Fibroblast of the aortic adventitia (primary cell): ENCODE measurements around the gene IKZF1. TPM values are rescaled to one million over a fixed set of nuclear protein-coding genes. Genes with fewer than 3 reads are reported as not detected.

Experiments
- DNase-seq: peaks from one replicate; pipeline ENCODE4 v3.0.0-alpha.2; 2010; ENCODE audit warnings: low read depth
- H3K4me3 ChIP-seq: 2 replicates; pipeline ENCODE4 v1.5.1; 2011; ENCODE audit warnings: low read depth, mild to moderate bottlenecking, control low read depth, low read length, moderate library complexity
- total RNA-seq: library from RNA; depleted of rRNA; stranded (reverse); fragments of >200 nt; gene quantifications from 2 replicates; pipeline ENCODE4 v1.2.3, GENCODE V29; 2012; ENCODE audit warnings: low replicate concordance
- TF ChIP-seq, protein P1 (sequence below): IDR thresholded peaks from 2 replicates; pipeline ENCODE4 v1.5.1; 2011; ENCODE audit warnings: mild to moderate bottlenecking, low read length, control low read depth, inconsistent platforms; ENCODE audit not compliant: insufficient read depth

Gene IKZF1
- total RNA-seq, 1 donor: not detected

DNA sequence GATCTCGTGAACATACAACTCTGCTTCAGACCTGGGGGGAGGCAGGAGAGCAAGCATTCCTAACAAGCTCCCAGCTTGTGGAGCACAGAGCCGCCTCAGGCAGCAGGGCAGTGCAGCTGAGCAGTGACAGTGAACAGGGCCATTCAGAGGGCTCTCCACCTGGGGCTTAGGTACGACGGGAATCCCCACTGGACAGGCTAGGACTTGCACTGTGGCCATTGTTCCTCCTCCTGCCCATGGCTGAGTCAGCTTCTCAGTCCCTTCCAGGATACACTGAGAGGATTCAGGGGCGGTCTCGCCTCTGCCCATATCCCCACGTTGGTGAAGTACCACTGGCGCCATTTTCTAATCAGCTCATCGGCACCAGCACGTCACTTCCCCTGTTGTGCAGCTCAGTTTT is 74.6 kb downstream of the IKZF1 start:
- DNase-seq: no peak
- H3K4me3 ChIP-seq: no peak overlapping the region
- TF ChIP-seq, protein P1, sequence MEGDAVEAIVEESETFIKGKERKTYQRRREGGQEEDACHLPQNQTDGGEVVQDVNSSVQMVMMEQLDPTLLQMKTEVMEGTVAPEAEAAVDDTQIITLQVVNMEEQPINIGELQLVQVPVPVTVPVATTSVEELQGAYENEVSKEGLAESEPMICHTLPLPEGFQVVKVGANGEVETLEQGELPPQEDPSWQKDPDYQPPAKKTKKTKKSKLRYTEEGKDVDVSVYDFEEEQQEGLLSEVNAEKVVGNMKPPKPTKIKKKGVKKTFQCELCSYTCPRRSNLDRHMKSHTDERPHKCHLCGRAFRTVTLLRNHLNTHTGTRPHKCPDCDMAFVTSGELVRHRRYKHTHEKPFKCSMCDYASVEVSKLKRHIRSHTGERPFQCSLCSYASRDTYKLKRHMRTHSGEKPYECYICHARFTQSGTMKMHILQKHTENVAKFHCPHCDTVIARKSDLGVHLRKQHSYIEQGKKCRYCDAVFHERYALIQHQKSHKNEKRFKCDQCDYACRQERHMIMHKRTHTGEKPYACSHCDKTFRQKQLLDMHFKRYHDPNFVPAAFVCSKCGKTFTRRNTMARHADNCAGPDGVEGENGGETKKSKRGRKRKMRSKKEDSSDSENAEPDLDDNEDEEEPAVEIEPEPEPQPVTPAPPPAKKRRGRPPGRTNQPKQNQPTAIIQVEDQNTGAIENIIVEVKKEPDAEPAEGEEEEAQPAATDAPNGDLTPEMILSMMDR: no peak

DNA sequence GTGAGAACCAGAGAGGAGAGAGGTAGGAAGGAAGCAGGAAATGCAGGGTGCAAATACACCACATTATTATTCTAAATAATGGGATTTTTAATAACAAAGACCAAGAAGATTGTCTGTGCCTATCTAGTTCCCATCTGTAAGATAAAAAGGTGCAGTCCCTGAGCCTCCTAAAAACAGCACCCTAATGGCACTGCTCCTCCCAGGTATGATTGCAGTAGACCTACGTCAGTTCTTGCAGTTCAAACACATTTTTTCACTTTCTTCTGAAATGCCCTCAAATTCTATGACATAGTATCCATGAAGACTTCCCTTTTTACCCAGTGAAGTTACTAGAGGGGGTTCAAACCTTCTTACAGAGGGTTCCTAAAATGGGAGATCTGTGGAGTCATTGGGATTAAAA is 75.0 kb downstream of the IKZF1 start:
- TF ChIP-seq, protein P1: no peak
- no peak for DNase-seq
- no peak overlapping the region for H3K4me3 ChIP-seq

DNA sequence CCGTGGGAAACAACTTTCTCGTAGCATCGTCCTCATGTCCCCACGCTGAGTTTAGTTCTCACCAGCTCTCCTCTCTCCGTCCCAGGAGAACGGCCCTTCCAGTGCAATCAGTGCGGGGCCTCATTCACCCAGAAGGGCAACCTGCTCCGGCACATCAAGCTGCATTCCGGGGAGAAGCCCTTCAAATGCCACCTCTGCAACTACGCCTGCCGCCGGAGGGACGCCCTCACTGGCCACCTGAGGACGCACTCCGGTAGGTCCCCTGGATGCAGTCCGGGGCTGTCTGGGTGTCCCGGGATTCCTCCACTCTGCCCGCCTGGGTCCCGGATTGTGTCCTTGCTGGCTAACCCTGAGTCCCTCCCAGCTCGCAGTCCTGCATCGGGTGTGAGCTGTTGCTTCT is 77.9 kb downstream of the IKZF1 start:
- H3K4me3 ChIP-seq: no peak overlapping the region
- TF ChIP-seq, protein P1: no peak

DNA sequence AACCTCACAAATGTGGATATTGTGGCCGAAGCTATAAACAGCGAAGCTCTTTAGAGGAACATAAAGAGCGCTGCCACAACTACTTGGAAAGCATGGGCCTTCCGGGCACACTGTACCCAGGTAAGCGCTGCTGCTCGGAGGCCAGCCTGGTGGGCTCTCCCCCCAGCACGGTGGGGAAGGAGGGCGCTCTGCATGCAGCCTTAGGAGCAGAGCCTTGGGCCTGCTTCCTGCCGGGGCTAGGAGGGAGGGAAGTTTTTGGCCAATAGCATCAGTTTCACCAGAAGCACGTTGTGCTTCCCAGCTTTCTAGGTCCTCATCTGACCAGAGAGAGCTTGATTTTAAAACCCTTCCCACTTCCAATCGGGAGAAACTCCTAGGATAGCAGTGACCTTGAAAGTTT is 82.8 kb downstream of the IKZF1 start:
- H3K4me3 ChIP-seq: no peak overlapping the region
- TF ChIP-seq, protein P1: no peak
- no peak for DNase-seq

More for the DNA sequence above, 77.9 kb downstream of the IKZF1 start:
- DNase-seq: no peak

DNA sequence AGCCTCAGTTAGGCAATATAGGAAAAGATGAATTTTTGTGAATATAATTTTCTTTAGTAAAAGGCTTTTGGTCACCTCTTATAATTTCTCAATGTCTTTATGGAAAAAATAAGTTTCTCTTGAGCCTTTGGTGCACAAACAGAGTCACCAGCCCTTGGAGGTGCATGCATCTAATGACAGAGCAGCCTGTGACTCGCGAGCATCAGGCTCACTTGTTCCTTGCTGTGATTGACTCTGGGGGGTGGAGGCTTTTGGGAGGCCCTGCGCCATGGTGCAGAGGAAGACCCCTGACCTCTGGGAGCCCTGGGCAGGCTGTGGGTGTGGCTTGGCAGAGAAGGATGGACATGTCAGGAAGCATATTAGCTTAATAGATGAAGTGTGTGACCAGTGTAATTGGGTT is 85.4 kb downstream of the IKZF1 start:
- DNase-seq: no peak
- TF ChIP-seq, protein P1: no peak
- no peak overlapping the region for H3K4me3 ChIP-seq

DNA sequence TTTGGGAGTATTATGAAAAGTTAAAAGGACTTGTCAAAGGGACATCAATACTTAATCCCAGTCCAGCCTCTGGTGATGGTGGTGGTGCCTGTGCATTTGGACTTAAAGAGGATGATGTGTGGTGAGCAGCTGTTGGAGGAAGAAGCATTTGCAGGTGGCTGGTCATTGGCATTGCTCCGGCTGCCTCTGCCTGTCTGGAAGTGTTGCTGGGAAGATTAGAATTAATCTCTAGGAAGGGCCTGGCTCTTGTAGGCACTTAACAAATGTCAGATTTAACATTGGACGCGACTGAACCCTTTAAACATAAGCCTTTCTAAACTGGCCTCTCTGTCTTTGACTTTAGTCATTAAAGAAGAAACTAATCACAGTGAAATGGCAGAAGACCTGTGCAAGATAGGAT is 86.9 kb downstream of the IKZF1 start:
- TF ChIP-seq, protein P1: no peak
- DNase-seq: no peak

DNA sequence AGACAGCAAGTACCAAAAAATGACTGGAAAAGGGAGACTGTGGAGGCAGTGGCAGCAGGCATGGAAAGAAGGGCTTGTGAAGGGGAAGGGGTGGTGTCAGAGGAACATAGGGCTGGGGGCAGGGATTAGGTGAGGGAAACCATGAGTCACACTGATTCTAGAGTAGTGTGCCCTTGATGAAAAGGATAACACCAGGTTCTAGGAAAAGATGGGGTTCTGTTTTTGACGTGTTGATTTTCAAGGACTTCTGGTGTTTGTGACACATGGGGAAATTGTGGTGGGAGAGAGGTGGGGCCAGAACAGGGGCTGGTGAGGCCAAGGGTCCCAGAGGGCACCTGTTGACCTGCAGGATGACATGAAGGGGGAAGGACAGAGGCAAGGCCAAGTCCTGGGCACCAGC is 88.6 kb downstream of the IKZF1 start:
- H3K4me3 ChIP-seq: no peak overlapping the region
- no peak for DNase-seq
- TF ChIP-seq, protein P1: no peak

More for the DNA sequence above, 86.9 kb downstream of the IKZF1 start:
- no peak overlapping the region for H3K4me3 ChIP-seq
